ENCODE results near the gene ANLN.
"Not testable (repeated sequence)": the region's sequence is repeated elsewhere in the genome, so short reads cannot be mapped to it uniquely, and the experiment has no call there.

The ANLN gene

DNA sequence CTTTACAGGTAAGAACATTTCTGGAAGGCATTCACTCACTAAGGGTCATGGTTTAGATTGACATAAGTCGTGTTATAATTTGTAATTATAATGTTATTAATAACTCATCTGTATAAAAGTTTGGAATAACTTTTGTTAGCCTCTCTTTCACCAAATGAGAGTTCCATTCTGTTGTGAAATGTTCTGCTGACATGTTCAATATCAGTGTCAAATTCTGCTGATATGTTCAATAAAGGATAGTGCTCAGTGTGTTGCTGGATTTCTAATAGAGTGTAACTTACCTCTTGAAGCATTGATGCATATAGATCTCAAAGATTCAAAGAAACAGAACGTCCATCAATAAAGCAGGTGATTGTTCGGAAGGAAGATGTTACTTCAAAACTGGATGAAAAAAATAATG, 30.6 kb downstream of the ANLN start:
- no peak for DNase-seq

DNA sequence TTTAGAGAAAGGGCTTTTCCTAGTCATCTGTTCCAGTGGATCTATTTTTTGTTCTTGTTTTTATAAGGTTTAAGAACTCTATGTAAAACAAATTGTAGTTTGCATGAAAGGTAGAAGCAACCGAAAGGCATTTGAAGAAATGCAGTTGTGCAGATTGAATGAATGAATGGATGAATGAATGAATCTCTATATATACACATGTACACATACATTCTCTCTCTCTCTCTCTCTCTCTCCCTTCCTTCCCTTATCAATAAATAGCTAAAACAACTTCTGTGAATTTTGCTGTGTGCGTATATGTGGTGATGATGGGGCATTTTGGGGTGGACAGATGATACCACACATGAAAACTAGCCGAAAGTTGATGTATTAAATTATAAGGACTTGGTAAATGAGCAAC, 32.4 kb downstream of the ANLN start:
- DNase-seq, result no peak

DNA sequence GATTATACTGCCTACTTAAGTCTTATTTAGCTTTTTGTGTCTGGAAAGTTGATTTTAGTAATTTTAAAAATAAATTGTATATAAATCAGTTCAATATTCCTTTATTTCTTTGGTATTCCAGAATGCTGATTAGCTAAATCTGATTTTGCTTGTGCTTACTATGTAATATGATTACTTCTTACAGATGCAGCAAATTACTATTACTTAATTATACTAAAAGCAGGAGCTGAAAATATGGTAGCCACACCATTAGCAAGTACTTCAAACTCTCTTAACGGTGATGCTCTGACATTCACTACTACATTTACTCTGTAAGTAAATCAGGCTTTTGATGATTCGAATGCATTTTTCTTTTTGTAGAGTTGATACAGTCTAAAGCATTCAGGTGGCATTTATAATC, 34.0 kb downstream of the ANLN start:
- no peak for DNase-seq

DNA sequence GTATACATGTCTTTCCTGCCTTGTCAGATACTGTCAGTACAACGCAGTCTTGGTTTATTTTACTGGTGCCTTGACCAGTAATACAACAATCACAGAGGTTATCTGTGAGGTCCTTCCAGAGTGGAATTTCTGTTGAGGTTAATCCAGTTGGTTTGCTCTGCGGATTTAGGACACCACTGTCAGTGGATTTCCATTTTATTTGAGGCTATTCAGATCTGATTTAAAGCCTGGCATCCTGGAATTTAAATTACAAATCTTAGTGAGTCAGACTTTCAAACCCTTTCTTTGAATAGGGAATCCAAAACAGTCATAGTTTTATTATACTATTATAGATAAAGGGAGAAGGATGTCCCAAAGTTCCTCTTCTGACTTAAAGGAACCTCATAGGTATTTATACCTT, 40.5 kb downstream of the ANLN start:
- DNase-seq, result no peak

DNA sequence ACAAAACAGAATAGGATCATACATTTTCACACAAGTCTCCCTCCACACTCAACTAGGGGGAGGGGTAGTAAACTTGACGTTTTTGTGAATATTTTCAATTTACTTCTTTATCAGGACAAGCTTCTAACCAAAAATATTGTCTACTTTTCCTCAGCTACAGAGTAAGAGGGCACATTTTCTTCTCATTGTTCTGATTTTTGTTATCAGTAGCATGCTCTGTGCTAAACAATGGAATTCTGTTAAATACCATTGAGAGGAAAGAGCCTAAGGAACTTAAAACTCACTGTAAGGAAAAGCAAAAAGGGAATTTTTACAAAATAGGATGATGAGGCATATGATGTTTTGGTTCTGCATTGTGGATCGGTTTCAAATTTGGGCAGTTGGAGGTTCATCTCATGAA, 41.2 kb downstream of the ANLN start:
- DNase-seq, result no peak

DNA sequence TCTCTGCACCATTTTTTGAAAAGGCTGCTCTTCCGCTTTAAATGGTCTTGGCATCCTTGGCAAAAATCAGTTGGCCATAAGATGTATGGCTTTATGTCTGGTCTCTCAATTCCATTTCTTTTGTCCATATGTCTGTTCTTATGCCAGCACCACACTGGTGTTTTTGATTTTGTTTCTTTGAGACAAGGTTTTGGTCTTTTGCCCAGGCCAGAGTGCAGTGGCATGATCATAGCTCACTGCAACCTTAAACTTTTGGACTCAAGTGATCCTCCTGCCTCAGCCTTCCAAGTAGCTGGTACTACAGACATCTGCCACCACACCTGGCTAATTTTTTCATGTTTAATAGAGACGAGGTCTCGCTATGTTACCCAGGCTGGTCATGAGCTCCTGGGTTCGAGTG, 48.5 kb downstream of the ANLN start:
- DNase-seq, result no peak

DNA sequence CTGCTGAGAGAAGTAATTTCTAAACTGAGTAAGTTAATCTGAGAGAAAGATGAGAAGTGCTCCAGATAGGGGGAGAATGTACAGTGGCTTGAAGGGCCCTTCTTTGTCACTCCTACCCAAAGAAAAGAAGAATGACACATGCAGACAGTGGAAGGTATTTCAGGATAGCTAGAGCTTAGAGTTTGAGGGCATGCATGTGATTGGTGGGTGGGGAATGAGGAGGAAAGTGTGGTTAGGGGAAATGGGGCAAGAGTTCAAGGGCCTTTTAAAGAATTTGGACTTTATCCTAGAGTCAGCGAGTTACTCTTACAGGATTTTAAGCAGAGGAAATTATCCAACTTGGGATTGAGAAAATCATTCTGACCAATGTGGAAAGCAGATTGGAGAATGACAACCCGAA, 50.0 kb downstream of the ANLN start:
- no peak for DNase-seq

DNA sequence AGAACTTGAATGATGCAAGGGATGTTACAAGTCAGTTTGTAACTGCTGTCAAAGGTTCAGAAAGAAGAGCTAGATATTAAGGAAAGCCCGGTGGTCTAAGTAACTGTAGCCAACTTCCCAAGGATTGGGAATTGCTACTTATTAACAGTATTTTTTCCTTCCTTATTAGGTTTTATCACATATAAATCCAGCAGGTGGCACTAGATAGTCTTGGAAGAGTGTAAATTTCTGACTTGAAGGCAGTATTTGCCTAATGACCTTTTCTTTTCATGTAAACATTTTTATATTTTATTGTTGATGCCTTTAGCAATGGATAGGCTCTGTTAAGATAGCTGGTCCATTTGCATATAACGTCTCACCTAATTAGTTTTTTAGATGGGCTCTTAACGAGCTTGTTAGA, 51.2 kb downstream of the ANLN start:
- DNase-seq, result no peak

DNA sequence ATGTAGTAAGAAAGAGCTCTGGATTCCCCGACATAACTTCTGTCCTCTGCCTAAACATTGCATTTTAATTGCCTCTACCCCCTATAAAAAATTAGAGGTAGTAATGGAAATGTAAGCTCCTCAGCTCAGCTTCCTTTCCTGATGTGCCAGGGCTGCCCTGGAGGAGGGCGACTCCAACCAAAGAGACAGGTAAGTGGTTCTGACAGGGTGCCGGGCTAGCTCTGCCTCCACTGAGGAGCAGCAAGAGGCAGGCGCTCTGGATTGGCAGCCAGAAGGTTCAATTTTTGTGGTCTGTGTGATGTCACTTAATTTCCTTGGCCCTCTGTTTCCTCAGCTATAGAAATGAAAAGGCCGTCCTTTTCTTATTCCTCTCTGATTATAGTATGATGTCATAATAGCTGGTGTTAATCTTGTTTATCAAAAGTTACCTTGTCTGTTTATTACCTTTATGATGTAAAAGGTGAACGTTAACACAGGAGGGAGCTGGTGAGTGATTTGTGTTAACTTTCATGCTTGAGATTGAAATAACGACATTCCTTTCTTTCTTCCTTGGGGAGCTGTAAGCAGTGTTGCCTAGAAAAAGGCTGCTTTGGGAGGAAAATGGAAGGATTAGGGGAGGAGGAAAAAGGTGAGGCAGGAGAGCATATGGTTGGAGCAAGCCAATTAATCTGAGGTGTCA, 51.8 kb downstream of the ANLN start:
- DNase-seq, result no peak

DNA sequence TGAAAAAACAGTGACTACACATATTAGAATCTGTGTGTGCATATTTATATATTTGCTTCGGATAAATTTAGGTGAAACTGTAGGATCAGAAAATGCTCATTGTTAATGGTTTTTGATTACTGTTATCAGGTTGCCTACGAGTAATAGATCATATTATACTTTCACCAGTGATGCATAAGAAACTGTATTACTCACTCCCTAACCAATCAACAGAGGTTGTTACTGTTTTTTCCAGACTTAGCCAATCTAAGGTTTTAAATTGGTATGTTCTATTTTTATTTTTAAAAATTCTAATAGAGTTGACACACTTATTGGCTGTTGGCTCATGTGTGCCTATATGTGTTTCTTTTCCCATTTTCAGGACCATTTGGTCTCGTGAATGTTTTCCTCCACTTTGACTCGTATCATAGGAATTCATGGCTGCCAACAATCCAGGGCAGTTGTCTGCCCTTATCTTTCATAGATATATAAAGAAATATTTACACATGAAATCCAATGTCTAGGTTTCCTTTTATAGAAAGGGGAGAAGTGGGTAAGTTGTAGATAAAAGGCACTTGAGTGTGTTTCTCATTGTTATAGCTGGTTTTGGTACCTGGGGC, 59.2 kb downstream of the ANLN start:
- DNase-seq, result no peak

DNA sequence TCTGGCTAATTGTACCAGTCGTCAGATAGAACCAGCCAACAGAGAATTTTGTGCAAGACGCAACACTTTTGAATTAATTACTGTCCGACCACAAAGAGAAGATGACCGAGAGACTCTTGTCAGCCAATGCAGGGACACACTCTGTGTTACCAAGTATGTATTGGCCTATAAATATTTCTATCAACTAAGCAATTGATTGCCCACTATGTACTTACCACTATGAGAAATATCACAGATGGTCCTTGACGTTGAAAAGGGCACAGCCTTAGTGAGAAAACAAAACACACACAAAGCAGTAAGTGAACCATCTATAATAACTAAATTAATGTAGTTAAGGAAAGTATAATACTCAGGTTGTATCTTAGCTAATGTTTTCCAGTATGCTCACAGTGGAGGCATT, 60.0 kb downstream of the ANLN start:
- no peak for DNase-seq

DNA sequence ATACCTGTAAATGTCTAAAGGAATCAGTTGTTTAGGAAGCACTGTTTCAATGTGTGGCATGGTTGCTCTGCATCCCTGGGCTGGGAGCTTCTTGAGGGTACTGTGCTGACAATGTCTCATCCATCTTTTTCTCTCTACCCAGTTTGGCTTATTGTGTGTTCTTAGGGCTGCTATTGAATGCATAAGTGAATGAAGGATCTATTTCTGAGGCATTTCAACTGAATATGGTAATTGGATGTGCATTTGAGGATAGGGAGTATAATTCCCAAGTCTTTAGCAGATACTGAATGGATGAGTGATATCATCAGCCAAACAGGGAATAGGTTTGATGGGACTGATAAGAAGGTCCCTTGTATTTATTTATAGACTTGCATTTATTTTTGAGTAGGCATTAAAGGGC, 64.1 kb downstream of the ANLN start:
- no peak for DNase-seq

DNA sequence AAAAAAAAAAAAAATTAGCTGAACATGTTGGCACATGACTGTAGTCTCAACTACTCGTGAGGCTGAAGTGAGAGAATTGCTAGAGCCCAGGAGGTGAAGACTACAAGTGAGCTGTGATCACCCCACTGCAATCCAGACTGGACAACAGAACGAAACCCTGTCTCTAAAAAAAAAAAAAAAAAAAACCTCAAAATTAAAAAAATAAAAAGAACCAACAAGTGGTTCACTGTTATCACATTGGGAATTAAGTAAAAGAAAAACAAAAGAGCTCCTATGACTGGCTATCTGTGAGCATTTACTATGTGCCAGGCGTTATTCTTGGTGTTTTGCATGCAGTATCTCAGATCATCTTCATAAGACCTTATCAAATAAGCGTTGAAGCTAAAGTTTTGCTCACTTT, 66.0 kb downstream of the ANLN start:
- no peak for DNase-seq

DNA sequence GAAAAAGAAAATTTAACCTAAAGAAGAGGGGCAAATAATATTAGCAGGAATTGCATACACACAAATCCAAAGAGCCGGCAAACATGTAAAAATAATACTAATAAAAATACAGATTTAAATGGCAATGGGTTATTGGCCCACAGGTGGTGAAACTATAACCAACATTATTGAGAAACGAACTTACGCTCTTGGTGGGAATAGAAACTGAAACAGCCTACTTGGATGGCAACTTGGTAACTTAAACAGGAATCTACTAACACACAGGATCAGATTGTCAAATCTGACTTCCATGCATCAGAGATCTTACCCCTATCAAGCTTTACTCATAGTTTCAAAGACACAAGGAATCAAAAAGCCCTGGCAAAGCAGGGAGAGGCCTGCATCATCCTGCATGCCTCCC, 66.5 kb downstream of the ANLN start:
- no peak for DNase-seq

DNA sequence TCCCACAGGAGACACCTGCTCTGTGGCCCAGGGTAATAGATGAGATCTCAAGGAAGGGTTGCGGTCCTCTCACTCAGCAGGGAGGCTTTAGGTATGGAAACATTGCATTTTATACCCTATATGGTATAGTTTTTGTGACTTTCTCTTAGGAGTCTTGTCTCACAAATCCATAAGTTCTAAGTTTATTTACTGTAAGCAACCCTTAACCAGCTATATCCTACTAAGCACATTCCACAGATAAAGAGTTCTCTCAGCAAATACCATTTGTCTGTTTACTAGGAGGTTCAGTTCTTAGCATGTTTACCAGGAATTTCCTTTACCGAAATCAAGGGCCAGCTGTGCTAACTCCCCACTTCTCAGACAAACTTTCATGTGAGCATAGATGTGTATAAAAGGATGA, 66.9 kb downstream of the ANLN start:
- no peak for DNase-seq

DNA sequence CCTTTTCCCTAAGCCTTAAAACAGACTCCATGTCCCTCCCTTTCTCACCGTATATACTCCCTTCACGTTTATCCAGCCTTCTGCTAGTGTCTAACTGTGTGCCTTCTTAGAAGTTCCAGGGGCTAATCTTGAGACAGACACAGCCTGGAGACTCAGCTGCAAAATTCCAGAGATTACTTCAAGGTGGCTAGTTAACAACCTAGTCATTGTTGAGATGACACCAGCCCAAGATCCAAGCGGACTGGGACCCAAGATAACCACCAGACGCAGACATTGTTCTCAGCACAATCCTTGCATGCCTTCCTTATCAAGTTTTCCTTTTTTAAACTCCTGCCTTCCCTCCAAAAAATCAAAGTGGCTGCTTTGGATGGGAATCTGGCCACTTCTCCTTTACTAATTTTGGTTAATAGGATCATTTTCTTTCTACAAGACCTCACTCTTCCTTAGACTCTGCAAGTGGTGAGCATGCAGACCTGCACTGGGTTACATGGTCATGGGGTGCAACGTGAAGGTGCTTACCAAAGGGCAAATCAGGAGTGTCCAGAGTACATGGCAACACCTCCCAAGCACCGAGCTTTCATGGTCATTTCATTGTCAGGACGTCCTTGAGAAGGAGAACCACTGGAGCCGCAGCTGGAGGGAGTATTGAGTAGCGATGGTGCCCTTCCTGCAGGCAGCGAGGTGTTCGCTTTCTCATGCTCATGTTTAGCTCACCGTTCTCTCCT, 69.7 kb downstream of the ANLN start:
- no peak for DNase-seq

DNA sequence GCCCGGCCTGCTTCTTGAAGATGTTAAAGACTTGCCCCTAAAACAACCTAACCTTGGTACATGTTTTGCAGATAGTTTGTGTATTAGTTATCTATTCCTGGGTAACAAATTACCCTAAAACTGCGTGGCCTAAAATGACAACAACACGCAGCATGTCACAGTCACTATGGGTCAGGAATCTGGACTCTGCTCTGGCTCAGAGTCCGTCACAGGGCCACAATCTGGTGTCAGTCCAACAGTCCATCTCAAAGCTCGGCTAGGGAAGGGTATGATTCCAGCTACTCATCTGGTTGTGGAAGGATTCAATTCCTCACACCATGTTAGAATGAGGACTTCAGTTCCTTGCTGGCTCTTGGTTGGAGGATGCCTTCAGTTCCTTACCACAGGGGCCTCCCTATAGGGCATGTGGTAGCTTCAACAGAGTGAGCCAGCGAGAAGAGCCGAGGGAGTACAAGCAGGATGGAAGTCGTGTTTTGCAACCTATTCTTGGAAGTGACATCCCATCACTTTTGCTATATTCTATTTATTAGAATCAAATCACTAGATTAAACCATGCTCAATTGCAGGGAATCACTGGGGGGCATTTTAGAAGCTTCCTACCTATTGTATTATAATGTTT, 71.3 kb downstream of the ANLN start:
- no peak for DNase-seq

DNA sequence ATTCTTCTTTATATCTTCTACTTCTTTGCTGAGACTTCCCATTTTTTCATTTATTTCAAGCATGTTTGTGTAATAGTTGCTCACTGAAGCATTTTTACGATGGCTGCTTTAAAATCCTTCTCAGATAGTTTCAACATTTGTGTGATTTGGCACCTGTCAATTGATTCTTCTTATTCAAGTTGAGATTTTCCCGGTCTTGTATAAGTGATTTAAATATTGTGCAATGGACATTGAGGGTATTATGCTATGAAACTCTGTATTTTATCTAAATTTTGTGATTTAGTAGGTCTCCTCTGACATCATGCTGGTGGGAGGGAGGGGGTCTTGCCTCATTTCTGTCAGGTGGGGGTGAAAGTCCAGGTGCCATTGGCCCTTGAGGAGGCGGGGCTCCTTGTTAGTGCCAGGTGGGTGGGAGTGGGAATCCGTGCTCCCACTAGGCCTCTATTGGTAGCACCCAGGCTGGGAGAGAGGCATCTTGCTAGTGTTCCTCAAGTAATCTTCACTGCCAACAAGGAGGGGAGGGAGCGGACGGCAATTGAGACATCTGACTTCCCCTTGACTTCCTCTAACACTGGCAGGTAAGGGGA, 73.0 kb downstream of the ANLN start:
- no peak for DNase-seq

DNA sequence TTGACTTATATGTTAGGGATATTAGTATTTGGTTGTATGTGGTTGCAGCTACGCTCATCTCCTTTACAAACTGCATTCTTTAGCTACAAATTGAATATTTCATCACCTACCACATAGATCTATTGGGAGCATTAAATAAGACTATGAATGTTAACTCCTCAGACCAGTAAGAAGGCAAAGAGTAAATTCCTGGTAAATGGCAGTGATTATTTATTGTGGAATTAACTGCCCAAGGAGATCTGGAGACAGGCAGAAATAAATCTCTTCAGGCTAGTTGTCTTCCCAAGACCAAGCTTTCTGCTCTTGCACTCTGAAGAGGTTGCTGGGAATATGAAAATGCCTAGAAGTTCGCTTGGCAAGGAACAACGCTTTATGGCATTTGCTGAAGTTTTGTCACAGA, 74.6 kb downstream of the ANLN start:
- no peak for DNase-seq

DNA sequence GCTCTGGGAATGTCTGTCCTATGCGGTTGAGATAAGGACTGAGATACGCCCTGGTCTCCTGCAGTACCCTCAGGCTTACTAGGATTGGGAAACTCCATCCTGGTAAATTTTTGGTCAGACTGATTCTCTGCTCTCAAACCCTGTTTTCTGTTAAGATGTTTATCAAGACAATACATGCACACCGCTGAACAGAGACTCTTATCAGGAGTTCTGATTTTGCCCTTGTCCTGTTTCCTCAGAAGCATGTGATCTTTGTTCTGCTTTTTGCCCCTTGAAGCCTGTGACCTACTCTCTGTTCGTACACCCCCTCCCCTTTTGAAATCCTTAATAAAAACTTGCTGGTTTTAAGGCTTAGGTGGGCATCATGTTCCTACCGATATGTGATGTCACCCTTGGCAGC, 76.3 kb downstream of the ANLN start:
- not testable (repeated sequence) for DNase-seq

DNA sequence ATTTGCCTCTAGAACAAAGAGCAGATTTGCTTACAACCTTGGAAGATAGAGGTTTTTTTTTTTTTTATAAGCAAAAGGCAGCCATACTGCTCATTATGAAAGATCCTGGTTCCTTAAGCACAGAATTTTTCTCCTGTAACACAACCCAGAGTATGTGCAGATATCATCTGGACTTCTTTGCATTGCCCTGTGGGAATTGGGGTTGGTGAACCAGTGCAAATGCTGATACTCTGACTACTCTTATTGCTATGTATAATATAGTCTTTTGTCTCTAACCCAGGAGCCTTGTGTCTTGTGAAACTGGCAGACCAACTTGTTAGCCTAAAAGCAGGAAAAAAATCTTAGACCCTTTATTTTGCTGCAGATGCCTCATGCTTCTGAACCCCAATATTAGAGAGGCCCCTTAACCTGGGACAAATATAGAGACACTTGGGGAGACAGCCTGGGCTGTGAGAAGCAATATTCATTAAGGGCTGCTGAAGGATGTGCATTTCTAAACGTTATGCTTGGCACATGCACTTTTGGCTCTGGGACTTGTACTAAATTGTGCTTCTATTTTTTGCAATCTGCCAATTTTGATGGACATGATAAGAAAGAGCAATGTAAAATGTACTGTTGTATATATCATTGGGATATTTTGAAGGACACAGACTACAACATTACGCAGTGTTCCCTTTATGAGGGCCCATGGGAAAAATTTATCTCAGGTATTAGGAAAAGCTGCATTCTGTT, 78.9 kb downstream of the ANLN start:
- no peak for DNase-seq

DNA sequence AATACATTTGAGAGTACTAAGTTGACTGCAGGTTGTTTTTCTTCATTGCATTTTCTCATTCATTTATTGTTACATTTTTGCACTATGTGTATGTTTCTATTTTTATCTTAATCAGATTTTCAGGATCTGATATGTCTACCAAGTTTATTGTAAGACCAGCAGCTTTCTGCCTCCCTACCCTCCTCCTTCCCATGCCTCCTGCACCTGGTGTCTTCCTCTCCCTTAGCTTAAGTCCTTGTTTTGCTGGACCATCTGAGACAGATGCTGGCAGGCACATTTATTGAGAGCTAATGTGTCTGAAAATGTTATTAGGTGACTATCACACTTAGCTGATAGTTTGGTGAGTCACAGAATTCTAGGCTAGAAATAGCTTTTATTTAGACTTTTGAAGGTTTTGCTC, 79.6 kb downstream of the ANLN start:
- no peak for DNase-seq

DNA sequence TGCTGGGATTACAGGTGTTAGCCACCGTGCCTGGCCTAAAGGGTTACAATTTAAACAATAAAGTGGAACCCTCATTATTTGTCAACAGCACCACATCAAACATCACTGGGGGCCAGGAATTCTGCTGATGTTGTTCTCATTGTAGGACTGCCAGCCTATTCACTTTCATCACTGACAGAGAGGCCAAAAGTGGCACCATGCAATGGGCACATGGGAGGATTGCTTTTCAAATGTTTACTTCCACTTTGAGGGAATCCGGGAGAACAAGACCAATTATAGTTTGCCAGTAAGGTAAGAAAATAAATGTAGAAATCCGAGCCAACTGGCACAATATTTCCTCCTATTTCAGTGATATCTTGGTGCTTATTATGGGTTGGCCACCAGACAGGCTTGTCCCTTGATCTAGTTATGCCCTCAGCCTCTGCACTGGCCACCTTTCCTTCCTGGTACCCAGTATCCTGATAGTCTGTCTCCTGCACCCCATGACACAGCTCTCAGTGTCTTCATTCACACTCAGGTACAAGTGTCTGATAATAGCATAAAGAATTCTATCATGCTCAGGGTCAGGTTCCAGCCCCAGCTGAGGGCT, 82.6 kb downstream of the ANLN start:
- DNase-seq, result no peak
